Activated naive CD8-positive, alpha-beta T cell treated with anti-CD3 and anti-CD28 coated beads for 36 hours (primary cell): Measurements from ENCODE around the gene NXN. TPM values are rescaled to one million over a fixed set of nuclear protein-coding genes. Genes with fewer than 3 reads are reported as not detected.

Source experiments
- DNase-seq: peaks from one replicate; pipeline ENCODE4 v3.0.0; 2021
- H3K27ac Mint-ChIP-seq: one replicate; pipeline ENCODE4 v1.8.0; 2022; ENCODE audit warnings: mild to moderate bottlenecking, moderate library complexity, mixed read lengths
- H3K27me3 Mint-ChIP-seq: one replicate; pipeline ENCODE4 v1.8.0; 2022; ENCODE audit warnings: mild to moderate bottlenecking, mixed read lengths
- H3K36me3 Mint-ChIP-seq: one replicate; pipeline ENCODE4 v1.8.0; 2021; ENCODE audit warnings: mild to moderate bottlenecking, mixed read lengths
- H3K4me1 Mint-ChIP-seq: one replicate; pipeline ENCODE4 v1.8.0; 2021; ENCODE audit warnings: mixed read lengths
- H3K4me3 Mint-ChIP-seq: one replicate; pipeline ENCODE4 v1.8.0; 2022; ENCODE audit warnings: mild to moderate bottlenecking, moderate library complexity, mixed read lengths
- H3K9me3 Mint-ChIP-seq: one replicate; pipeline ENCODE4 v1.8.0; 2022; ENCODE audit warnings: mixed read lengths
- total RNA-seq, 2 experiments: library from RNA; stranded (reverse); gene quantifications; one replicate each; pipeline ENCODE4 v1.2.3, GENCODE V29; 2021

NXN gene
- under 1 TPM; 0.48 to 0.49 TPM for total RNA-seq

GRCh38 chr17:979539-980405 is at the start of gene NXN:
NXN (minus strand) TSS chr17:979776.
- peaks cover 37% of the 10 kb centered on the region for H3K27me3 Mint-ChIP-seq
- H3K4me1 Mint-ChIP-seq = peaks cover 12% of the 10 kb centered on the region
- H3K36me3 Mint-ChIP-seq = no peaks in the 10 kb centered on the region
- H3K9me3 Mint-ChIP-seq = no peaks in the 10 kb centered on the region
- DNase-seq = peak; percentile 87
- H3K27ac Mint-ChIP-seq = no peak within 1 kb of the TSS
- H3K4me3 Mint-ChIP-seq = peak within 1 kb of the TSS; percentile 75

DNA sequence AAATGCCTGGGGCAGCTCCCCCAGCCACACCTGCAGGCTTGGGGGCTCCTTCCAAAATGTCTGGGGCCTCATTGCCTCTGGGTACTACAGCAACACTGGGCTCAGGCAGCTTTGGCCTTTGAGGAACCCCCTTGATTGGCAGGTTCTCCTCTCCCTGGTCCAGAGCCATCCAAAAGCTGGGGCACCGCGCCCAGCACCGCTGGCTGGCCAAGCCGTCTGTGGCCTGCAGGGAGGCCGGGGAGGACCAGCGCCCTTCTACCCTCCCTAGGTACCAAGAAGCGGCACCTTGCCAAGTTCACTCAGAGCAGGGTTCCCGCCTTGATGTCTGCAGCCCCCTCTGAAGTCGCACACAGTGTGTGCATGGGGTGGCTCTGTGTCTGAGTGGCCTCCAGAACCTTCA is 47.5 kb upstream of the NXN start:
- Mint-ChIP-seq H3K4me3 (no peak overlapping the region), H3K4me1 (no peaks in the 10 kb centered on the region), H3K36me3 (peaks cover 3% of the 10 kb centered on the region), H3K27ac (no peak overlapping the region), H3K27me3 (no peaks in the 10 kb centered on the region), H3K9me3 (no peaks in the 10 kb centered on the region)
- DNase-seq = no peak

DNA sequence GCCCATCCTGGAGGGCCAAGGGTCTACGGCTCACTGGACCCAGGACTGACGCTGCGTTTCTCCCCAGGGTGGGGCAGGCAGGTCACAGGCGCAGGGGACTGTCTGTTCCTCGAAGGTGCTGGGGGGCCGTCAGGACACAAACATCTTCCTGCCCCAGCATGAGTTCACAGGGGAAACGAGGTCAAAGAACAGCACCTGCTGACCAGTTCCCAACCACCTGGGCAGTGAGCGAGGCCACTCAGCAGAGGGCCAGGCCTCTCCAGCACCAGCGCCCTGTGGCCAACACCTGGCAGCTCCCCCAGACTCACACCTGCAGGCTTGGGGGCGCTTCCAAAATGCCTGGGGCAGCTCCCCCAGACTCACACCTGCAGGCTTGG is 47.0 kb upstream of the NXN start:
- H3K27ac Mint-ChIP-seq = no peak overlapping the region
- peaks cover 3% of the 10 kb centered on the region for H3K36me3 Mint-ChIP-seq
- no peaks in the 10 kb centered on the region for H3K4me1 Mint-ChIP-seq
- H3K4me3 Mint-ChIP-seq = no peak overlapping the region
- DNase-seq = no peak
- no peaks in the 10 kb centered on the region for H3K9me3 Mint-ChIP-seq
- no peaks in the 10 kb centered on the region for H3K27me3 Mint-ChIP-seq

DNA sequence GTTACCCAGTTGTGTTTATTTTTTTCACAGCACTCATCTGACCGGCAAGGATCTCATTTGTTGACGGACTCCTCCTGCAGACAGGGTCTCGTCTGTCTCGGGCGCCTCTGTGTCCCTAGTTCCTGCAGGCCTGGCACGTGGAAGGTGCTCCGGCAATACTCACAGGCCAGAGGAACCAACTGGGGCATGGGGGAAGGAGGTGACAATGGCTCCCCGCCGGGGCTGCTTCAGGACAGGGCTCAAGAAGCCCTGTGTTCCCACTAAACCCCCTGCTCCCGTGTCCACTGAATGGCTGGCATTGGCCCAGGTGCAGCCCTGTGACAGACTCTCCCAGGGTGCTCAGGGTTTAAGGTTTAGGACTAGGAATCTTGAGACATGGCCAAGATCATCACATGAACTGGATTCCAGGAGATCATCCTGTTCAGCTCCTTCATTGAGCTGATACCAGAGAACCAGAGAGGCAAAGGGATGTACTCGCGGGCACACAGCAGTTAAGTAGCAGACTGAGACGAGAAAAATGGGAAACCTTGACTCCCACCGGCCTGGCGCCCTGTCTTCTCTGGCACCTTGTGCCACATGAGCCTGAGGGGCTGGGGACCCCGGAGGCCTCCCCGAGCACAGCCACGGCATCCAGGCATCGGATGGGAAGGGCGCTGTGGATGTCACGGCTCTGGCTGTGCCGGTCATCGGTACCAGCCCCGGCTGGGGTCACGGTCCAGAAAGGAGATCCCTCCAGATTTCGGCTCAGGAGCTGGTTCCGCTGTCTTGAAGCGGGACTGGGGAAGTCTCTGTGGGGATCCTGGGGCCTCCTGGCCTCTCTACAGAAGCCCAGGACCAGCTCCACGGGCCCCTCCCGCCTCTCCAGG is 46.4 kb upstream of the NXN start:
- Mint-ChIP-seq H3K4me1 (no peaks in the 10 kb centered on the region), H3K27ac (no peak overlapping the region), H3K27me3 (no peaks in the 10 kb centered on the region), H3K4me3 (no peak overlapping the region), H3K9me3 (no peaks in the 10 kb centered on the region), H3K36me3 (peaks cover 3% of the 10 kb centered on the region)
- DNase-seq = no peak

- Mint-ChIP-seq H3K27me3 (no peaks in the 10 kb centered on the region), H3K4me1 (no peaks in the 10 kb centered on the region), H3K27ac (no peak overlapping the region), H3K9me3 (no peaks in the 10 kb centered on the region), H3K36me3 (peaks cover 3% of the 10 kb centered on the region), H3K4me3 (no peak overlapping the region)
- no peak for DNase-seq
These were observed 44.5 kb upstream of the NXN start for GRCh38 chr17:1024076-1024475.

GRCh38 chr17:1022278-1023024 is 42.9 kb upstream of the NXN start:
- Mint-ChIP-seq H3K4me1 (no peaks in the 10 kb centered on the region), H3K9me3 (no peaks in the 10 kb centered on the region), H3K4me3 (no peak overlapping the region), H3K27ac (no peak overlapping the region), H3K36me3 (peaks cover 3% of the 10 kb centered on the region), H3K27me3 (no peaks in the 10 kb centered on the region)
- DNase-seq = no peak

DNA sequence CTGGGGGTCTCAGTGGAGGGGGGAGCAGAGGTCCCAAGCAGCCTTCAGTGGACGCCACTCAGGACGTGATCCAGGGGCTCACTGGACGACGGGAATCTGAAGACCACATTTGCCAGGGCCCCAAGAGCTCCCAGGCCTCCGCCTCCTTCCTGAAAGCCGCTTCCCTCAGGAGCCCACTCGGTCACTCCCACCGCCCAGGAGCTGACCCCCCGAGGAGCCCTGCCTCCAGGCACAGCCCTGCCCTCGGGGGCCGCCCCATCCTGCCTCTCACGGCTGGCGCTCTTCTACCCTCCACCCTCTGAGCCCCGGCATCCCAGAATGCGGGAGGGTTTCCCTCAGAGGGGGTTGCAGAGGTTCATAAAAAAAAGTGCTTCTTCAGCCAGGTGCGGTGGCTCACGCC is 41.6 kb upstream of the NXN start:
- Mint-ChIP-seq H3K9me3 (no peaks in the 10 kb centered on the region), H3K27me3 (no peaks in the 10 kb centered on the region)

GRCh38 chr17:1019451-1019850 is 39.9 kb upstream of the NXN start:
- H3K36me3 Mint-ChIP-seq = no peaks in the 10 kb centered on the region
- no peak for DNase-seq
- H3K4me1 Mint-ChIP-seq = no peaks in the 10 kb centered on the region
- no peaks in the 10 kb centered on the region for H3K9me3 Mint-ChIP-seq
- H3K27ac Mint-ChIP-seq = no peak overlapping the region
- H3K4me3 Mint-ChIP-seq = no peak overlapping the region
- no peaks in the 10 kb centered on the region for H3K27me3 Mint-ChIP-seq

More for the DNA sequence above, 41.6 kb upstream of the NXN start:
- H3K4me1 Mint-ChIP-seq = no peaks in the 10 kb centered on the region
- no peak for DNase-seq
- H3K4me3 Mint-ChIP-seq = no peak overlapping the region
- H3K36me3 Mint-ChIP-seq = peaks cover 3% of the 10 kb centered on the region
- H3K27ac Mint-ChIP-seq = no peak overlapping the region

GRCh38 chr17:1018547-1018946 is 39.0 kb upstream of the NXN start:
- H3K27ac Mint-ChIP-seq = no peak overlapping the region
- no peaks in the 10 kb centered on the region for H3K9me3 Mint-ChIP-seq
- no peak for DNase-seq
- no peaks in the 10 kb centered on the region for H3K36me3 Mint-ChIP-seq
- H3K4me1 Mint-ChIP-seq = no peaks in the 10 kb centered on the region
- H3K4me3 Mint-ChIP-seq = no peak overlapping the region
- no peaks in the 10 kb centered on the region for H3K27me3 Mint-ChIP-seq

GRCh38 chr17:1013729-1014090 is 34.1 kb upstream of the NXN start:
- no peaks in the 10 kb centered on the region for H3K9me3 Mint-ChIP-seq
- no peak overlapping the region for H3K4me3 Mint-ChIP-seq
- H3K36me3 Mint-ChIP-seq = no peaks in the 10 kb centered on the region
- H3K4me1 Mint-ChIP-seq = no peaks in the 10 kb centered on the region
- no peak for DNase-seq
- no peaks in the 10 kb centered on the region for H3K27me3 Mint-ChIP-seq
- no peak overlapping the region for H3K27ac Mint-ChIP-seq

DNA sequence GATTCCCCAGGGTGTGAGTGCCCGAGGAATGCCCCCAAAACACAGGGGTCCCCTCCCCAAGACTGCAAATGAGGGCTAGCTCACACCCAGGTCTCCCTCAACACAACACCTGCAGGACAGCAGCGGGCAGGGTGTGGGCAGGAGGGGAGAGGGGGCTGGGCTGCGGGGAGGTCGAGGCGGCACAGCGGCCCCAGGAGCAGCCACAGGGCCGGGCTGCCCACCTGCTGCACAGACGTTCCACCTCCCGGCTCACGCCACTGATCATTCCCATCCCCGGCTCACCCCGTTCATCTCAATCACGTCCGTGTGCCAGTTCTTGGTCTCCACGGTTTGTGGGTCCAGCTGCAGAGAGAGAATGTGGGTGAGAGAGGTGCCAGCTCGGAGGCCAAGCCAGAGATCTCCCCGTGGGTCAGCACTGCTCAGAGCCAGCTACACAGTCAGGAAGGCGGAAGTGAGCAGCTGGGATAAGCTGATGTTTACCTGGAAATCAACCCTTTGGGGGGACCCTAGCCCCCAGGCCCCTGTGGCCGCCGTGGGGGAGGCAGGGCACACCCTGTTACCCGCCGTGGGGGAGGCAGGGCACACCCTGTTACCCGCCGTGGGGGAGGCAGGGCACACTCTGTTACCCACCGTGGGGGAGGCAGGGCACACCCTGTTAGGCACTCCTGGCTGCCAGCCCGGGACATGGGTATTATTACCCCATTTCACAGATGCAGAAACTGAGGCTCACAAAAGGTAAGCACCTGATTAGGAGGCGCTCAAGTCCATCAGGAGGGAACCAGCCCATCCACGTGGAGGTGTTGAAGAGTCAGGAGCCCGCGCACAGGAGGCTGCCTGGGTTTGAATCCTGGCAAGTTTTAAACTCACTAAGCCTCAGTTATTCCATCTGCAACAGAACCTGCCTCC is 33.5 kb upstream of the NXN start:
- Mint-ChIP-seq H3K9me3 (no peaks in the 10 kb centered on the region), H3K27ac (no peak overlapping the region), H3K4me3 (no peak overlapping the region), H3K4me1 (no peaks in the 10 kb centered on the region), H3K36me3 (no peaks in the 10 kb centered on the region), H3K27me3 (no peaks in the 10 kb centered on the region)
- DNase-seq = no peak

- H3K27ac Mint-ChIP-seq = no peak overlapping the region
- no peaks in the 10 kb centered on the region for H3K9me3 Mint-ChIP-seq
- no peaks in the 10 kb centered on the region for H3K36me3 Mint-ChIP-seq
- no peaks in the 10 kb centered on the region for H3K4me1 Mint-ChIP-seq
- H3K27me3 Mint-ChIP-seq = no peaks in the 10 kb centered on the region
- no peak overlapping the region for H3K4me3 Mint-ChIP-seq
- no peak for DNase-seq
These were observed 32.5 kb upstream of the NXN start for GRCh38 chr17:1011760-1012735.

DNA sequence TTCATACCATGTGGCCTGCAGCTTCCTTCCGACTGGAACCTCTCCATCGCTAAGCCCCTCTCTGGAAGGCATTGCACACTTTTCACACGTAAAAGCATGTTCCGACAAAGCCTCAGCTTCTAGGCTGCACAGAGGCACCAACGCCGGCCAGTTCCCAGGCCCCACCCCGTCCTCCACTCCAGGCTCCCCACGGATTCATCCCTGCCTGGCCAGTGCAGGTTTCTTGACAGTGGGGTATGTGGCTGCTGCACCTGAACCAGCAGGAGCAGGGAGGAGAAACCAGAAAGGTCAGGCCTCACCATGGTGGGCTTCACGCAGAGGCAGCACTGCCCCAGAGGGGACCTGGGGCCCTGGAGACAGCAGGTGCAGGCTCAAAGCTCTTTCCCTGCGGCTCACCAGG is 31.6 kb upstream of the NXN start:
- Mint-ChIP-seq H3K4me1 (no peaks in the 10 kb centered on the region), H3K27me3 (no peaks in the 10 kb centered on the region), H3K36me3 (no peaks in the 10 kb centered on the region), H3K9me3 (no peaks in the 10 kb centered on the region), H3K4me3 (no peak overlapping the region), H3K27ac (no peak overlapping the region)
- DNase-seq = no peak
